MM.1S (cell line): ENCODE results near the gene ASXL1.

ENCODE experiments used
- DNase-seq: peaks from one replicate; pipeline ENCODE4 v3.0.0-alpha.2; 2015
- H2AFZ ChIP-seq: fragments of 300-600 bp; sonication (generic); 2 replicates; pipeline ENCODE4 v1.6.0; 2016; ENCODE audit warnings: antibody characterized with exemption, low read length
- H3F3A ChIP-seq: fragments of 300-600 bp; sonication (generic); 2 replicates; pipeline ENCODE4 v1.6.1; 2016; ENCODE audit warnings: mild to moderate bottlenecking, antibody characterized with exemption, low read length, moderate library complexity, mixed read lengths; ENCODE audit not compliant: insufficient read depth
- H3K27ac ChIP-seq: fragments of 300-600 bp; sonication (generic); 2 replicates; pipeline ENCODE4 v1.5.1; 2016; ENCODE audit warnings: mild to moderate bottlenecking, low read length
- H3K27me3 ChIP-seq: fragments of 300-600 bp; sonication (generic); replicated peaks from 2 replicates; pipeline ENCODE4 v1.6.0; 2016; ENCODE audit warnings: low read length; ENCODE audit not compliant: insufficient read depth
- H3K36me3 ChIP-seq: fragments of 300-600 bp; sonication (generic); replicated peaks from 2 replicates; pipeline ENCODE4 v1.6.1; 2016; ENCODE audit warnings: mild to moderate bottlenecking, low read length, mixed read lengths; ENCODE audit not compliant: insufficient read depth
- H3K4me1 ChIP-seq: fragments of 300-600 bp; sonication (generic); 2 replicates; pipeline ENCODE4 v1.6.1; 2016; ENCODE audit warnings: low read length, mixed read lengths
- H3K4me2 ChIP-seq: fragments of 300-600 bp; sonication (generic); 2 replicates; pipeline ENCODE4 v1.6.0; 2016; ENCODE audit warnings: low read depth, low read length
- H3K4me3 ChIP-seq: fragments of 300-600 bp; sonication (generic); 2 replicates; pipeline ENCODE4 v1.5.1; 2016; ENCODE audit warnings: low read length, mixed read lengths
- H3K79me2 ChIP-seq: fragments of 300-600 bp; sonication (generic); 2 replicates; pipeline ENCODE4 v1.6.1; 2016; ENCODE audit warnings: mixed run types, low read length, mixed read lengths
- H3K9ac ChIP-seq: fragments of 300-600 bp; sonication (generic); 2 replicates; pipeline ENCODE4 v1.6.1; 2016; ENCODE audit warnings: low read length, mixed read lengths
- H3K9me2 ChIP-seq: fragments of 300-600 bp; sonication (generic); replicated peaks from 2 replicates; pipeline ENCODE4 v1.6.1; 2016; ENCODE audit warnings: mild to moderate bottlenecking, low read length, mixed read lengths; ENCODE audit not compliant: insufficient read depth
- H3K9me3 ChIP-seq: fragments of 300-600 bp; sonication (generic); replicated peaks from 2 replicates; pipeline ENCODE4 v1.6.1; 2016; ENCODE audit warnings: mild to moderate bottlenecking, low read length, mixed read lengths; ENCODE audit not compliant: insufficient read depth
- H4K20me1 ChIP-seq: fragments of 300-600 bp; sonication (generic); 2 replicates; pipeline ENCODE4 v1.6.1; 2016; ENCODE audit warnings: mild to moderate bottlenecking, low read length, moderate library complexity, mixed read lengths; ENCODE audit not compliant: insufficient read depth
- CTCF ChIP-seq: fragments of 300-600 bp; sonication (generic); IDR thresholded peaks from 2 replicates; pipeline ENCODE4 v1.5.1; 2016; ENCODE audit warnings: antibody characterized with exemption, low read length, mixed read lengths
- EZH2 ChIP-seq: fragments of 300-600 bp; sonication (generic); optimal IDR thresholded peaks from 2 replicates; pipeline ENCODE3; 2017; ENCODE audit warnings: low read depth, mild to moderate bottlenecking, antibody characterized with exemption, low read length, mixed read lengths
- EZH2phosphoT487 ChIP-seq: fragments of 300-600 bp; sonication (generic); IDR thresholded peaks from 2 replicates; pipeline ENCODE4 v1.6.1; 2018; ENCODE audit warnings: antibody characterized with exemption, low read length

The ASXL1 gene

DNA sequence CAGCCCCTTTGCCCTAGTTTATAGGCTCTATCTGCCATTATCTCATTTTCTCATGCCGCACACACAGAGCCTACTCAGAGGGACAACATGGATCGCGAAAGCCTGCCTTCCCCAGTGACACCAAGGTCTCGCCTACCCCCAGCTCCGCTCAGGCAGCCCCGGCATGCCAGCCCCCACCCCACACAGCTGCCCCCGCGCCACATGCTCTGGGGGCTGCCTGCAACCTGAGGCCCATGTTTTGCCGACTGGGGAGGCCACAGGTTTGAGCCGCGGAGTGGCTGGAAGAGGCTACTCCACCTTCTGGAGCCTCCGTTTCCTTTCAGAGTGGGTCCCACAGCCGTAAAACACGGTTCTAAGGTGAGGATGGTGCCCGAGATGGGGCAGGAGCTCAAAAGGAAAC is 102.1 kb downstream of the ASXL1 start:
- TF ChIP-seq CTCF, result no peak
- no peak for TF ChIP-seq EZH2
- no peak overlapping the region for H3K4me2 ChIP-seq
- H3K9ac ChIP-seq, result no peak overlapping the region
- H3K4me1 ChIP-seq, result no peaks in the 10 kb centered on the region
- no peak overlapping the region for H3K27ac ChIP-seq
- H3K9me3 ChIP-seq, result no peaks in the 10 kb centered on the region
- no peak for DNase-seq
- H4K20me1 ChIP-seq, result no peaks in the 10 kb centered on the region
- no peaks in the 10 kb centered on the region for H3F3A ChIP-seq
- H3K9me2 ChIP-seq, result no peaks in the 10 kb centered on the region
- no peak overlapping the region for H2AFZ ChIP-seq
- no peaks in the 10 kb centered on the region for H3K36me3 ChIP-seq
- no peaks in the 10 kb centered on the region for H3K27me3 ChIP-seq
- no peak overlapping the region for H3K4me3 ChIP-seq
- no peaks in the 10 kb centered on the region for H3K79me2 ChIP-seq

- DNase-seq, result no peak
- H3K9ac ChIP-seq, result no peak overlapping the region
- H3K9me2 ChIP-seq, result no peaks in the 10 kb centered on the region
- no peaks in the 10 kb centered on the region for H3K36me3 ChIP-seq
- H3K79me2 ChIP-seq, result no peaks in the 10 kb centered on the region
- H3F3A ChIP-seq, result no peaks in the 10 kb centered on the region
- no peaks in the 10 kb centered on the region for H3K4me1 ChIP-seq
- H3K4me3 ChIP-seq, result no peak overlapping the region
- H2AFZ ChIP-seq, result no peak overlapping the region
- no peak overlapping the region for H3K27ac ChIP-seq
- no peaks in the 10 kb centered on the region for H4K20me1 ChIP-seq
- H3K9me3 ChIP-seq, result no peaks in the 10 kb centered on the region
- TF ChIP-seq EZH2phosphoT487 (no peak), EZH2 (no peak), CTCF (no peak)
- H3K4me2 ChIP-seq, result no peak overlapping the region
- H3K27me3 ChIP-seq, result no peaks in the 10 kb centered on the region
Observed at GRCh38 chr20:32460683-32461320, 102.7 kb downstream of the ASXL1 start.

DNA sequence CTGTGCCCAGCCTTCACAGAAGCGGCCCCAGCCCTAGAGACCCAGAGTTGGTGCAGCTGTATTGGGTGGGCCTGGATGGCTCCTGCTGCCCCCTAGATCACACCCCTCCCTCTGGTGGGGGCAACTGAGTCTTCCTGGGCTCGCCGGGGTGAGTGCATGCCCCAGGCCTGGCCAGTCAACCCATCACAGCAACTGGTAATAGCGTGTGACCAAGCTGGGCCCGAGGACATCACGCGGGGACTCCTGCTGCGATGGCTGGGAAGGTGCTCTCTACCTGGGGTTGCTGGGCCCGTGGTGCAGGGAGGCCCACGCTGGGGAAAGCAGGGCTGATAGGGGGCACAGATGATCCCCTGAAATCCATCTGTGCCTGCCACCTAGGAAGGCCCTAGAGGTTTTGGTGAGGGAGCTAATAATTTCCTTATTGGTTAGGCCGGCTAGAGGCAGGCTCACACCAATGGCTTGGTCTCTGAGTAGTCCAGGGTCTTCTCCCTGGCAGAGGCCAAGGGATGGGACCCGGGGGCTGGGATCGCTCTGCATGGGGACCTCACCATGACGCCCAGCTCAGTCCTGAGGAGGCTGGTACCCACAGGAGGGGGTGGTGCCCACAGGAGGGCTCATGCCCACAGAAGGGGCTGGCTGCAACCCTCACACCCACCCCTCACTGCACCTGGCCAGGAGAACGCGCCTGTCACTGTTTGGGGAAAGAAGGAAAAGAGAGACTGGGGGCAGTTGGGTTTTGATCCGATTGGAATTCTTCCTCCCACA is 103.9 kb downstream of the ASXL1 start:
- Histone ChIP-seq H3K27ac (no peak overlapping the region), H3K4me1 (no peaks in the 10 kb centered on the region), H4K20me1 (no peaks in the 10 kb centered on the region), H3K9ac (no peak overlapping the region), H3F3A (no peaks in the 10 kb centered on the region), H3K9me2 (no peaks in the 10 kb centered on the region), H3K36me3 (no peaks in the 10 kb centered on the region), H3K9me3 (no peaks in the 10 kb centered on the region), H2AFZ (no peak overlapping the region), H3K4me3 (no peak overlapping the region), H3K79me2 (no peaks in the 10 kb centered on the region), H3K27me3 (no peaks in the 10 kb centered on the region), H3K4me2 (no peak overlapping the region)
- DNase-seq, result no peak
- TF ChIP-seq EZH2, result no peak
- no peak for TF ChIP-seq EZH2phosphoT487
- TF ChIP-seq CTCF, result no peak
